HepG2 (cell line): ENCODE measurements around the gene NLRC4. TPM values are rescaled to one million over a fixed set of nuclear protein-coding genes. Genes with fewer than 3 reads are reported as not detected.
A peak's percentile ranks its signal among the peaks of the same experiment; 100 is the strongest.

Source experiments
- ATAC-seq: fragments of 200-7000 bp; cut with Tn5 transposase; 3 replicates; pipeline ENCODE4 v1.9.1; 2020; ENCODE audit warnings: mild to moderate bottlenecking, moderate library complexity
- BruUV-seq: library from RNA; stranded (reverse); fragments of 400-500 nt; replicated peaks from 2 replicates; lab custom pipeline; 2021; lab: Mats Ljungman, UMichigan
- CTCF ChIA-PET: fragments of 300-600 bp; formaldehyde crosslinking; extraction: SDS; loops from one replicate; lab custom pipeline; 2021; ENCODE audit warnings: low total read pairs, inconsistent platforms, low intra/inter-chr PET ratio; lab: Yijun Ruan, JAX
- POLR2A ChIA-PET: fragments of 350-600 bp; sonication (Branson Sonifier 250); formaldehyde crosslinking; loops from one replicate; lab custom pipeline; 2020; ENCODE audit warnings: antibody characterized with exemption, inconsistent platforms; lab: Yijun Ruan, JAX
- DNase-seq: peaks from one replicate; pipeline ENCODE4 v3.0.0-alpha.2; 2015; ENCODE audit warnings: low spot score
- FAIRE-seq: peaks from 3 replicates; lab custom pipeline; 2011; peaks lifted over from hg19 to GRCh38; lab: Jason Lieb, UNC
- H2AFZ ChIP-seq: one replicate; pipeline ENCODE4 v1.6.1; 2011; ENCODE audit warnings: low read length, inconsistent platforms
- H3K27ac ChIP-seq: fragments of 300-600 bp; 3 replicates; pipeline ENCODE4 v1.8.0; 2011; ENCODE audit warnings: mixed run types, mild to moderate bottlenecking, mixed read lengths, low read length, inconsistent platforms; ENCODE audit not compliant: insufficient read depth; ENCODE audit errors: extremely low read length
- H3K27me3 ChIP-seq, 2 experiments: fragments of 200-600 bp in 1 of 2; 2 replicates in 1 of 2; 3 replicates in 1 of 2; pipeline versions ENCODE4 v1.6.0 to v1.8.0; 2011; ENCODE audit warnings: low read length in 2 of 2, mild to moderate bottlenecking in 2 of 2, moderate library complexity in 2 of 2, inconsistent platforms in 1 of 2; ENCODE audit not compliant: insufficient read depth in 2 of 2, control insufficient read depth in 1 of 2
- H3K36me3 ChIP-seq, 2 experiments: fragments of 200-600 bp in 1 of 2; replicated peaks in 1 of 2; 2 replicates in 1 of 2; 3 replicates in 1 of 2; pipeline versions ENCODE4 v1.5.1 to v1.8.0; 2011; ENCODE audit warnings: low read length in 2 of 2, inconsistent platforms in 1 of 2; ENCODE audit not compliant: insufficient read depth in 2 of 2, control insufficient read depth in 1 of 2
- H3K4me1 ChIP-seq: 2 replicates; pipeline ENCODE4 v1.5.1; 2012; ENCODE audit warnings: low read length, inconsistent platforms; ENCODE audit not compliant: insufficient read depth
- H3K4me2 ChIP-seq: 2 replicates; pipeline ENCODE4 v1.6.0; 2011; ENCODE audit warnings: low read depth, low read length, inconsistent platforms
- H3K4me3 ChIP-seq, 3 experiments: fragments of 200-600 bp in 1 of 3; sonication (generic), shearing (Covaris generic) in 1 of 3; replicated peaks in 1 of 3; 2 replicates each; pipeline ENCODE4 v1.5.1; 2011 to 2016; ENCODE audit warnings: low read length in 3 of 3, inconsistent platforms in 2 of 3, low read depth in 2 of 3, mild to moderate bottlenecking in 2 of 3, control low read depth in 1 of 3, mixed read lengths in 1 of 3; ENCODE audit not compliant: insufficient read depth in 1 of 3
- H3K79me2 ChIP-seq: one replicate; pipeline ENCODE4 v1.6.1; 2011; ENCODE audit warnings: low read length, inconsistent platforms; ENCODE audit not compliant: insufficient read depth
- H3K9ac ChIP-seq: 2 replicates; pipeline ENCODE4 v1.6.0; 2011; ENCODE audit warnings: mild to moderate bottlenecking, low read depth, low read length, inconsistent platforms; ENCODE audit not compliant: insufficient read depth
- H3K9me3 ChIP-seq: 2 replicates; pipeline ENCODE4 v1.5.1; 2012; ENCODE audit warnings: mild to moderate bottlenecking, low read length
- H4K20me1 ChIP-seq: 2 replicates; pipeline ENCODE4 v1.6.0; 2011; ENCODE audit warnings: inconsistent platforms, mild to moderate bottlenecking, low read length, moderate library complexity; ENCODE audit not compliant: insufficient read depth
- HOXA3 ChIP-seq: sonication (generic); formaldehyde crosslinking; IDR thresholded peaks from 2 replicates; pipeline ENCODE4 v1.5.0; 2020; ENCODE audit warnings: missing genetic modification reagents
- KDM5A ChIP-seq: fragments of 200-600 bp; sonication (generic); IDR thresholded peaks from 2 replicates; pipeline ENCODE4 v1.7.0; 2018; ENCODE audit warnings: antibody characterized with exemption, mild to moderate bottlenecking, low read length, borderline replicate concordance
- MIER2 ChIP-seq: IDR thresholded peaks from 2 replicates; pipeline ENCODE4 v1.6.1; 2016; ENCODE audit warnings: missing biosample characterization, missing genetic modification reagents
- NR1H2 ChIP-seq: sonication (generic); formaldehyde crosslinking; IDR thresholded peaks from 2 replicates; pipeline ENCODE4 v1.8.1; 2022; ENCODE audit warnings: low read depth, missing genetic modification reagents, borderline replicate concordance
- RFX3 ChIP-seq: IDR thresholded peaks from 2 replicates; pipeline ENCODE4 v1.6.1; 2016; ENCODE audit warnings: missing biosample characterization, missing genetic modification reagents
- TMF1 ChIP-seq: sonication (generic); formaldehyde crosslinking; IDR thresholded peaks from 2 replicates; pipeline ENCODE4 v1.8.1; 2022; ENCODE audit warnings: low read depth, missing genetic modification reagents
- ZC3H13 ChIP-seq: sonication (generic); formaldehyde crosslinking; IDR thresholded peaks from 2 replicates; pipeline ENCODE4 v1.8.1; 2023; ENCODE audit warnings: mild to moderate bottlenecking, missing genetic modification reagents, moderate library complexity
- ZNF234 ChIP-seq: sonication (generic); formaldehyde crosslinking; conservative IDR thresholded peaks from 2 replicates; pipeline ENCODE4 v1.5.1; 2020; ENCODE audit warnings: mild to moderate bottlenecking, missing genetic modification reagents
- ZNF317 ChIP-seq: sonication (generic); formaldehyde crosslinking; IDR thresholded peaks from 2 replicates; pipeline ENCODE4 v1.5.0; 2020; ENCODE audit warnings: mild to moderate bottlenecking, missing genetic modification reagents
- ZNF75D ChIP-seq: sonication (generic); formaldehyde crosslinking; IDR thresholded peaks from 2 replicates; pipeline ENCODE4 v1.8.1; 2023; ENCODE audit warnings: missing genetic modification reagents, mild to moderate bottlenecking, borderline replicate concordance
- WGBS: methylation state at CpG from one replicate; pipeline ENCODE4 v1.1.6; 2017; ENCODE audit warnings: low lambda C conversion rate; 5-methylcytosine and 5-hydroxymethylcytosine counted together
- in situ Hi-C: cut with HindIII; loops from 2 replicates; pipeline ENCODE4 v1.10.0; 2017; ENCODE audit warnings: low pct_unique_long_range_greater_than_20kb; ENCODE audit not compliant: extremely low pct_ligation_motif_present
- intact Hi-C: fragments of 100-400 bp; cut with micrococcal nuclease; formaldehyde crosslinking; loops from one replicate; pipeline ENCODE4 v1.10.0; 2022; ENCODE audit not compliant: unreplicated experiment
- polyA plus RNA-seq, 8 experiments: library from polyadenylated mRNA; depleted of rRNA in 3 of 8; stranded (reverse) in 7 of 8; unstranded in 1 of 8; fragments of >200 nt; fragmentation: Illumina TruSeq in 4 of 8; extraction: Trizol in 4 of 8; gene quantifications; 2 replicates each; pipeline versions ENCODE4 v1.2.1 to v1.2.3, GENCODE V29; 2011 to 2016; ENCODE audit warnings: low read depth in 4 of 8, missing spikeins in 1 of 8, mixed read lengths in 1 of 8; ENCODE audit not compliant: insufficient read depth in 1 of 8
- total RNA-seq, 5 experiments: library from RNA; depleted of rRNA; stranded (reverse); fragments of >200 nt; fragmentation: Illumina TruSeq; extraction: Trizol; gene quantifications; 2 replicates each; pipeline ENCODE4 v1.2.3, GENCODE V29; 2016; ENCODE audit warnings: low read depth in 1 of 5
- TF ChIP-seq, protein P1 (sequence below): sonication (generic); formaldehyde crosslinking; IDR thresholded peaks from 2 replicates; pipeline ENCODE4 v1.8.1; 2022; ENCODE audit warnings: mild to moderate bottlenecking, missing genetic modification reagents
- TF ChIP-seq, protein P2 (sequence below): IDR thresholded peaks from 2 replicates; pipeline ENCODE4 v1.6.1; 2016; ENCODE audit warnings: low read depth, control low read depth

Gene NLRC4
- total and polyA plus RNA-seq, 2 of the 13 experiments (the other 11 are each of a cell fraction or from before 2014, with no cell fraction given), result 0.15 to 0.29 TPM

DNA sequence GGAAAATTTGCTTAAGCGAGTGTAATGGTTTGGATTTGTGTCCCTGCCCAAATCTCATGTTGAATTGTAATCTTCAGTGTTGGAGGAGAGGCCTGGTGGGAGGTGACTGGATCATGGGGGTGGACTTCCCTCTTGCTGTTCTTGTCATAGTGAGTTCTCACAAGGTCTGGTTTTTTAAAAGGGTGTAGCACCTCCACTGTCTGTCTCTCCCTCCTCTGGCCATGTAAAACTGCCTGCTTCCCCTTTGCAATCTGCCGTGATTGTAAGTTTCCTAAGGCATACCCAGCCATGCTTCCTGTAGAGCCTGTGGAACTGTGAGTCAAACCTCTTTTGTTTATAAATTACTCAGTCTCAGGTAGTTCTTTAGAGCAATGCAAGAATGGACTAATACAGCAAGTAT, 19.6 kb upstream of the NLRC4 start:
- Histone ChIP-seq H3K36me3 (peaks cover 4 to 41% of the 10 kb centered on the region in 2 experiments; a peak in 3 of 5 replicates), H2AFZ (no peak overlapping the region), H3K79me2 (peaks cover 30% of the 10 kb centered on the region), H3K27ac (peak overlapping the region; percentile 6), H3K9ac (no peak overlapping the region), H3K9me3 (no peaks in the 10 kb centered on the region), H3K27me3 (no peaks in the 10 kb centered on the region), H3K4me3 (no peak overlapping the region), H3K4me1 (peaks cover 26% of the 10 kb centered on the region), H3K4me2 (no peak overlapping the region; the same call in 1 of the 2 replicates), H4K20me1 (no peaks in the 10 kb centered on the region)
- FAIRE-seq (no peak), ATAC-seq (no peak; the same call in 2 of the 3 replicates), DNase-seq (no peak)
- POLR2A ChIA-PET, result interaction anchor here (1.0 kb wide), 1 partner anchor 19 kb away, joined by 4 read pairs; no protein-coding TSS in a partner anchor
- no peak for TF ChIP-seq ZC3H13 (CRISPR knock-in tag)
- TF ChIP-seq MIER2 (CRISPR knock-in tag), result no peak
- no peak for TF ChIP-seq HOXA3 (CRISPR knock-in tag)
- no peak for TF ChIP-seq NR1H2
- TF ChIP-seq ZNF317 (CRISPR knock-in tag), result no peak
- no peak for TF ChIP-seq RFX3
- TF ChIP-seq TMF1 (CRISPR knock-in tag), result no peak
- TF ChIP-seq, protein P1, sequence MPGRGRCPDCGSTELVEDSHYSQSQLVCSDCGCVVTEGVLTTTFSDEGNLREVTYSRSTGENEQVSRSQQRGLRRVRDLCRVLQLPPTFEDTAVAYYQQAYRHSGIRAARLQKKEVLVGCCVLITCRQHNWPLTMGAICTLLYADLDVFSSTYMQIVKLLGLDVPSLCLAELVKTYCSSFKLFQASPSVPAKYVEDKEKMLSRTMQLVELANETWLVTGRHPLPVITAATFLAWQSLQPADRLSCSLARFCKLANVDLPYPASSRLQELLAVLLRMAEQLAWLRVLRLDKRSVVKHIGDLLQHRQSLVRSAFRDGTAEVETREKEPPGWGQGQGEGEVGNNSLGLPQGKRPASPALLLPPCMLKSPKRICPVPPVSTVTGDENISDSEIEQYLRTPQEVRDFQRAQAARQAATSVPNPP (CRISPR knock-in tag), result no peak
- no peak for TF ChIP-seq ZNF234 (CRISPR knock-in tag)
- no peak for TF ChIP-seq KDM5A
- no peak for TF ChIP-seq ZNF75D (CRISPR knock-in tag)
- TF ChIP-seq, protein P2, sequence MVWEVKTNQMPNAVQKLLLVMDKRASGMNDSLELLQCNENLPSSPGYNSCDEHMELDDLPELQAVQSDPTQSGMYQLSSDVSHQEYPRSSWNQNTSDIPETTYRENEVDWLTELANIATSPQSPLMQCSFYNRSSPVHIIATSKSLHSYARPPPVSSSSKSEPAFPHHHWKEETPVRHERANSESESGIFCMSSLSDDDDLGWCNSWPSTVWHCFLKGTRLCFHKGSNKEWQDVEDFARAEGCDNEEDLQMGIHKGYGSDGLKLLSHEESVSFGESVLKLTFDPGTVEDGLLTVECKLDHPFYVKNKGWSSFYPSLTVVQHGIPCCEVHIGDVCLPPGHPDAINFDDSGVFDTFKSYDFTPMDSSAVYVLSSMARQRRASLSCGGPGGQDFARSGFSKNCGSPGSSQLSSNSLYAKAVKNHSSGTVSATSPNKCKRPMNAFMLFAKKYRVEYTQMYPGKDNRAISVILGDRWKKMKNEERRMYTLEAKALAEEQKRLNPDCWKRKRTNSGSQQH (CRISPR knock-in tag), result no peak
- BruUV-seq, result TSS peak; percentile 3
- CTCF ChIA-PET, result no interaction called here
- intact Hi-C loops (no loop called here), in situ Hi-C loops (no loop called here)
- WGBS, result 92% methylated on average over 2 of the region's 2 CpGs
